Measurements from ENCODE around the gene MATCAP1.

GRCh38 chr16:67128417-67128816 lies 55.3 kb downstream of the MATCAP1 start:
- TF ChIP-seq POLR2AphosphoS5 (IDR thresholded peaks at IDR 0.05; ENCODE audit: low read depth, low read length), result no peak
- no peak for TF ChIP-seq CTCF (IDR thresholded peaks at IDR 0.05)
- no peak for TF ChIP-seq CHD2 (IDR thresholded peaks at IDR 0.05; ENCODE audit: low read length, partially characterized antibody)

Data from SK-N-SH (cell line).